ENCODE results near the gene SLC15A3.

- TF ChIP-seq GABPB1 (CRISPR knock-in tag; IDR thresholded peaks at IDR 0.05) (no peak), CREM (CRISPR knock-in tag; IDR thresholded peaks at IDR 0.05) (no peak), ARID4B (CRISPR knock-in tag; IDR thresholded peaks at IDR 0.05; ENCODE audit: borderline replicate concordance) (no peak), ZMAT4 (CRISPR knock-in tag; IDR thresholded peaks at IDR 0.05) (no peak), CTCF (IDR thresholded peaks at IDR 0.05) (no peak), SOX15 (CRISPR knock-in tag; IDR thresholded peaks at IDR 0.05) (no peak)
Observed at GRCh38 chr11:60932605-60933356, 19.2 kb downstream of the SLC15A3 start.
